Activated CD4-positive, alpha-beta T cell treated with anti-CD3 and anti-CD28 coated beads, Interleukin-2, Interleukin-4, amounts not matched to agents 100 ng/mL and 50 ng/mL, durations not matched to agents 16 hours and 8 hours (primary cell): Measurements from ENCODE around the gene ABCB11.

Source experiments
- DNase-seq: peaks from one replicate; pipeline ENCODE4 v3.0.0-alpha.2; 2020; ENCODE audit warnings: low spot score

ABCB11 gene

GRCh38 chr2:169007941-169008340 is 23.2 kb downstream of the ABCB11 start:
- no peak for DNase-seq

GRCh38 chr2:169007356-169007755 is 23.8 kb downstream of the ABCB11 start:
- no peak for DNase-seq

GRCh38 chr2:169006665-169007064 is 24.5 kb downstream of the ABCB11 start:
- DNase-seq, result no peak

GRCh38 chr2:169005994-169006393 is 25.1 kb downstream of the ABCB11 start:
- no peak for DNase-seq

- no peak for DNase-seq
Observed at GRCh38 chr2:169005080-169005598, 26.0 kb downstream of the ABCB11 start.

- DNase-seq, result no peak
Observed at GRCh38 chr2:169002161-169002738, 28.9 kb downstream of the ABCB11 start.

- DNase-seq, result no peak
Observed at GRCh38 chr2:169001116-169001815, 29.9 kb downstream of the ABCB11 start.

- DNase-seq, result no peak
Observed at GRCh38 chr2:168999668-169000213, 31.4 kb downstream of the ABCB11 start.

GRCh38 chr2:168998609-168999211 is 32.4 kb downstream of the ABCB11 start:
- DNase-seq, result no peak

- DNase-seq, result no peak
Observed at GRCh38 chr2:168997794-168998193, 33.3 kb downstream of the ABCB11 start.

- no peak for DNase-seq
Observed at GRCh38 chr2:168997118-168997521, 34.0 kb downstream of the ABCB11 start.

- no peak for DNase-seq
Observed at GRCh38 chr2:168995744-168996143, 35.4 kb downstream of the ABCB11 start.

- DNase-seq, result no peak
Observed at GRCh38 chr2:168993538-168993937, 37.6 kb downstream of the ABCB11 start.

- DNase-seq, result no peak
Observed at GRCh38 chr2:168992591-168993349, 38.4 kb downstream of the ABCB11 start.

- no peak for DNase-seq
Observed at GRCh38 chr2:168992026-168992425, 39.1 kb downstream of the ABCB11 start.

- no peak for DNase-seq
Observed at GRCh38 chr2:168988755-168989154, 42.4 kb downstream of the ABCB11 start.

- DNase-seq, result no peak
Observed at GRCh38 chr2:168986398-168986943, 44.7 kb downstream of the ABCB11 start.

GRCh38 chr2:168981651-168982050 is 49.5 kb downstream of the ABCB11 start:
- no peak for DNase-seq

GRCh38 chr2:168978461-168978861 is 52.7 kb downstream of the ABCB11 start:
- no peak for DNase-seq

- DNase-seq, result no peak
Observed at GRCh38 chr2:168977608-168978007, 53.5 kb downstream of the ABCB11 start.

GRCh38 chr2:168976034-168976654 is 55.0 kb downstream of the ABCB11 start:
- no peak for DNase-seq
